ENCODE measurements around the gene NUDT21.

- no peak for TF ChIP-seq CTCF (IDR thresholded peaks at IDR 0.05)
- no peak for TF ChIP-seq POLR2A (IDR thresholded peaks at IDR 0.05)
Observed at GRCh38 chr16:56470666-56471065, 19.5 kb upstream of the NUDT21 start.
